ENCODE data around the gene PCDH9.

The PCDH9 gene

DNA sequence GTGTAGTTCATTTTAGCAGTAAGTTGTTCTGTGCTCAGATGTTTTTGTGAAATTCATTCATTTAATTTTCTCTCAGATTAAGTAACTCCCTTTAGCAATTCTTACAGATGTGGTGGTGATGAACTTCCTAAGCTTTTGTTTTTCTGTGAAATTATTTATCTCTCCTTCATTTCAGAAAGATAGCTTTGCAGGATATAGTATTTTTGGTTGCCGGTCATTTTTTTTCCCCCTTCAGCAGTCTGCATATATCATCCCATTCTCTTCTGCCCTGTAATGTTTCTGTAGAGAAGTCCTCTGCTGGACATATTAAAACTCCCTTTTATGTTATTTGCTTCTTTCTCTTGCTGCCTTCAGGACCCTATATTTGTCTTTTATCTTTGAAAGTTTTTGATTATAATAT is 470.2 kb downstream of the PCDH9 start:
- no peak for DNase-seq (ENCODE audit: low read depth in 2 of 2)

DNA sequence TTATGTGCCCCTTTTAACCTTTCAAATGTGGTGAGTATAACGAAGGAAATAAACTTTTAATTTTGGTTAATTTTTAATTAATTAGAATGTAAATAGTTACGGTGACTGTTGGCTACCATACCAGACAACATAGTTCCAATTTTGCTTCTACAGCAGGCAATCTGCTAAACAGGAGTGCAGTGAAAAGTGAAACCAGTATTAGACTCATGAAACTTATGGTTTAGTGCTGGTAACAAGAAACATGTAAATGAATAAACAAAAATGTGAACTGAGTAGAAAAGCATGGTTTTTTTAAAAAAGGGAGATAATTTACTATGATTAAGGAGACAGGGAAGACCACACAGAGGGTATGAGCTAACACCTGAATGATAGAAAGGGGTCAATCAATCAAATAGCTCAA is 478.4 kb downstream of the PCDH9 start:
- no peak for DNase-seq (ENCODE audit: low read depth in 2 of 2)

DNA sequence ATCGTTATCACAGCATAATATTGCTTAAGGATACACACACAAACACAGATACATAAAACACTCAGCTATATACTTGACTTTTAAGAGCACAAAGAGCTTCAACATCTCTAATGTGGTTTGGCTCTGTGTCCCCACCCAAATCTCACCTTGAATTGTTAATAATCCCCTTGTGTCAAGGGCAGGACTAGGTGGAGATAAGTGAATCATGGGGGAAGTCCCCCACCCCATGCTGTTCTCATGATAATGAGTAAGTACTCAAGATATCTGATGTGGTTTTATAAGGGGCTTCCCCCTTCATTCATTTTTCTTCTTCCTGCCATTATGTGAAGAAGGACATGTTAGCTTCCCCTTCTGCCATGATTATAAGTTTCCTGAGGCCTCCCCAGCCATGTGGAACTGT is 481.4 kb downstream of the PCDH9 start:
- DNase-seq (ENCODE audit: low read depth in 2 of 2): no peak

GRCh38 chr13:66745307-66745706 is 484.8 kb downstream of the PCDH9 start:
- DNase-seq (ENCODE audit: low read depth in 2 of 2): no peak

DNA sequence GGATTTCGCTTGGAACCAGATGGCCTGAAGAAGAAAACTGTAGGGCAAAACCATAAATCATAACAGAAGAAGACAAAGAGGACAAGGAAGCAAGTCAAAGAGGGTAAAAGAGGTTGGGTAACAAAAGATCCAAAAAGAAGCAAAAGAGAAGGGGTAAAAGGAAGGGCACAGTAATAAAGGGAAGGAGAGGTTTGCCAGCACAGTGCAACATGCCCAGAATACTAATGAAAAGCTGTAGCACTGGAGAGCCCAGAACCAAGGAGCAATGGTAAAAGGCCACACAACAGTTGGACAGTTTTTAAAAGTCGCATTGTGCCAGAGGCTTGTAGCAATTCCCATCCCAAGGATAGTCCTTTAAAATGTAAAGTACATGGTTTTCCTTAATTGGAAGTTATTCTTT is 506.6 kb downstream of the PCDH9 start:
- DNase-seq (ENCODE audit: low read depth in 2 of 2): no peak

GRCh38 chr13:66716538-66716937 is 513.6 kb downstream of the PCDH9 start:
- no peak for DNase-seq (ENCODE audit: low read depth in 2 of 2)

GRCh38 chr13:66714795-66715194 is 515.3 kb downstream of the PCDH9 start:
- DNase-seq (ENCODE audit: low read depth in 2 of 2): no peak

DNA sequence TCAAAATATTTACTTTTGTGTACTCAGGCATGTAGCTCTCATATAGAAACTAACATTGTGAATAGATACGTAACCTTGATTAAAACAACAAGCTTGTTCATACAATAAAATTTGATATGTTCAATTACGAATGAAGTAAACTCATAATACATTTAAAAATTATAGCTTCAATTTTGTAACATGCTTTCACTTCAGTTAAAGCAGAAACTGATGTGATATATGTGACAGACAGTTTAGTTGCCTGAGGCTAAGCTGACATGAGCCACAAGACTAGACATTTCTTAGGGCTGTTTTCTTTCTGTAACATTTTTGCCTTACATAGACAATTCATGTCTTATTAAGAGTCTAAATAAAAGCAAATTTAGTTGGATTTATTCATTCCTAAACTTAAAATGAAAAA is 526.0 kb downstream of the PCDH9 start:
- no peak for DNase-seq (ENCODE audit: low read depth in 2 of 2)

DNA sequence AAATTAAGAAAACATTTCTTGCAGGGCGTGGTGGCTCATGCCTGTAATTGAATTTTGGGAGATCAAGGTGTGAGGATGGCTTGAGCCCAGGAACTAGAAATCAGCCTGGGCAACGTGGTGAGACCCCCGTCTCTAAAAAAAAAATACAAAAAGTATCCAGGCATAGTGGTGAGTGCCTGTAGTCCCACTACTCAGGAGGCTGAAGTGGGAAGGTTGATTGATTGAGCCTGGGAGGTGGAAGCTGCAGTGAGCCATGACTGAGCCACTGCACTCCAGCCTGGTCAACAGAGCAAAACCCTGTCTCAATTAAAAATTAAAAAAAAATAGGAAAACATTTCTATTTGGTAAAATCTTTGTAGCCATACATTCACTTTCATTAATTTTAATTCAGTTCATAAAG is 526.5 kb downstream of the PCDH9 start:
- DNase-seq (ENCODE audit: low read depth in 2 of 2): no peak

DNA sequence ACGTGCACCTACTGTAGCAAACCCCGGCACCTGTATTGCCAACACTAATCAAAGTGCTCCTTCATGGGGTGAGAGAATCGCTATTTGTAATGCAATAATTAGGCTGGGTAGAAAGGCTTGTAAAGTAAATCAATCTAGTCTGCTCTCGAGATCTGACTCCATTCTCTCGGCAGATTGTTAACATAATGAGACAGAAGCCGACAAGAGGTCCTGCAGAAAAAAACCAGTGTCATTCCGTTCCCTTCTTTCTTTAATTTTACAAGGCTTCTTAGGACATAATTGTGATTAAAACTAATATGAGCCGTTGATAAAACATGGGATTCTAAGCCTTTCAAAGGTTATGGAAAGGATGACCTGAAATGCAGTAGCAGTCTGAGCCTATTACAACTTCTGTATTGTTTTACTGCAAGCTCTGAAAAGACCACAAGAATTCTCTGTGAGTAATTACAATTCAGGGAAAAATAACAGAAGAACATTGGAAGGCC is 530.0 kb downstream of the PCDH9 start:
- no peak for DNase-seq (ENCODE audit: low read depth in 2 of 2)

- no peak for DNase-seq (ENCODE audit: low read depth in 2 of 2)
Measured at GRCh38 chr13:66693656-66694055, 536.5 kb downstream of the PCDH9 start.

DNA sequence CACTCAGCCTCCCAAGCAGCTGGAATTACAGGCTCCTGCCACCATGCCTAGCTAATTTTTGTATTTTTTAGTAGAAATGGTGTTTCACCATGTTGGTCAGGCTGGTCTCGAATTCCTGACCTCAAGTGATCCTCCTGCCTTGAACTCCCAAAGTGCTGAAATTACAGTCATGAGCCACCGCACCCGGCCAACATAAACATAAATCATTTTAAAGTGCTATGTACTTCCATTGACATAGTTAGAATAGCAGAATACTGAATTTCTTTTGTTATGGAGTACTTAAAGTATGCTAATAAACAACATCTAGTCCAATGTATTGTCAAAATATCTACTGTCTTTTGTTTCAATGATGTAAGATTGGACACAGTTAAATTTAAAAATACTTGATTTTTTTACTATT is 539.0 kb downstream of the PCDH9 start:
- no peak for DNase-seq (ENCODE audit: low read depth in 2 of 2)

DNA sequence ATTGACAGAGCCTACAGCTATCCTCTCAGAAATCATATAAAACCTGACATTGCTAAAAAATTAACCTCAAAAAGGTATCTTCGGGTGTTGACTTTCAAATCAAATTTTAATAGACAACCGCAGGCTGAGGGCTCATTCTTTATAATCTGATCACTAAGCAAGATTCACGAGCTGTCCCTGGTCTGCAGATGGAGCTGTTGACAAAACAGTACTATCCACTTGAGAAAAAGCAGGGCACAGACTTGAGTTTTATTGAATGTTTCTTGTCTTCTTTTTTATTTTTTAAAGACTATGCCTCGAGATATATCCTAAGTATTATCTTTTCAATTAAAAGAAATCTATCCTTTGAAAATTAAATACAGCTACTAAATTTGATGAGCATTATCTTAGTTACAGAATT is 540.5 kb downstream of the PCDH9 start:
- DNase-seq (ENCODE audit: low read depth in 2 of 2): no peak

DNA sequence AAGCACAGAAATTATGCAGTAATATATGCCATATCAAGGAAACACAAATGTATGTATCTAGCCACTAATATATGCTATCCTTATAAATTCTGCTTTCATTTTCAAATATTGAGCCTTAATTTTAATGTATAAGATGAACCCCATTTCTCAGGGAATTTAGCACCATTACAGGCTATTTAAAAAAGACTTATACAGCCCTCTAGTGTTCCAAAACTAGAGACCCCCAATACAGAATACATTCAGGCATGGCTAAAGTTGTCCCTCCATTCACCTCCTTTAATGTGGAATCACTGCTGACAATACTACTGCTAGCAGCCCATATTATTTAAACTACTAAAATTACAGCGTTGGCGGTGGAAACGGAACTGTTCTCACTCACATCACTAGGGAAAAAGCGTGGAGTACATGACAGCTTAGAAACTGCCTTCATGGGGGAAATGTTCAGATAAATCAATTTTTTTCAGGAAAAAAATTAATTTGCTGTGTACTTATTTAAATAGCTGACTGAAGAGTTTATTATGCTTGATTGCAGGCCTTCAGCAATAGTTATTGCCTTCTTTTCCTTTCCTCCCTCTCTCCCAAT is 541.0 kb downstream of the PCDH9 start:
- DNase-seq (ENCODE audit: low read depth in 2 of 2): no peak

DNA sequence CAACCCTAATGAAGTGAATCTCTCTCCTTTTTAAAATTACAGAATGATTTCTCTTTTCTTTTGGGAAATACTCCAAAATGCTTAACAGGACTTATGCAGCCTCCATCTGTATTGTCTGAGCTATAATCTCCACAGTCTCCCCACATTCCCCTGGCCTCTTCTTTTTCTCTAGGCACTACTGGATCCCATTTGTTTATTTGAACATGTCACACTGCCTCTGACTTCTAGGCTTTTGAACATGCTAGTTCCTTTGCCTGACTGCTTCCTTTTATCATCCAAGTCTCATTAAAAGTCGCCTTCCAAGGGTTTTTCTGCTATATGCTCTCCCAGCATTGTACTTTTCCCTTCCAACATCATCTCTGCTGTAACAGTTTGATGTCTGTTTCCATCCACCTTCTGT is 548.7 kb downstream of the PCDH9 start:
- no peak for DNase-seq (ENCODE audit: low read depth in 2 of 2)

DNA sequence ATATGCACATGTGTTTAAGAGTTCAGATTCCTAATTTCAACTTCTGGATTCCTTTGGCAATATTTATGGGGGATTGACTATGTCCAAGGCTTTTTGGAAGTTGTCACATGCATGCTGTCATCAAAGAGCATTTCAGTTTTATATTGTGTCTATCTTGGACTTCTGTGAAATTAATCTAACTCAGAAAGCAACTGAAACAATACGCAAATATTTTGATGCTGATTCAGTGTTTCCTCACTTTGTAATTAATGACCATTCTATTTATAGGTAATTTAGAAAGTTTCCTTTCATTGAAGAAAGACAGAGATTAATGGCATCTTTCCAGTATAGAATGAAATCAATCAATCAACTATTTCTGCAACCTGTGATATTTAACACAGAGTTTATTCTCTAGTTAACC is 550.1 kb downstream of the PCDH9 start:
- DNase-seq (ENCODE audit: low read depth in 2 of 2): no peak

GRCh38 chr13:66675620-66676019 is 554.5 kb downstream of the PCDH9 start:
- DNase-seq (ENCODE audit: low read depth in 2 of 2): no peak

DNA sequence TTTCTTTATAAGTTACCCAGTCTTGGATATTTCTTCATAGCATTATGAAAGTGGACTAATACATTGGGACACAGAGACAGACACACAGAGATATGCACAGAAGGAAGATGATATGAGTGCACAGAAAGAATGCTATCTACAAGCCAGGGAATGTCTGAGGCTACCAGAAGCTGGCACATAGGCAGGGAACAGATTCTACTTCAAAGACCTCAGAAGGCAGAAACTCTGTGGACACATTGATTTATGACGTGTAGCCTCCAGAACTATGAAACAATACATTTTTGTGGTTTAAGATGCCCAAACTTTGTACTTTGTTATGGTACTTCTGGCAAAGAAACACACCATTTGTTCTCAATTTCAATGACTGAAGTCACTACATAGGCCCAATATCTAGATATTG is 556.7 kb downstream of the PCDH9 start:
- DNase-seq (ENCODE audit: low read depth in 2 of 2): no peak

DNA sequence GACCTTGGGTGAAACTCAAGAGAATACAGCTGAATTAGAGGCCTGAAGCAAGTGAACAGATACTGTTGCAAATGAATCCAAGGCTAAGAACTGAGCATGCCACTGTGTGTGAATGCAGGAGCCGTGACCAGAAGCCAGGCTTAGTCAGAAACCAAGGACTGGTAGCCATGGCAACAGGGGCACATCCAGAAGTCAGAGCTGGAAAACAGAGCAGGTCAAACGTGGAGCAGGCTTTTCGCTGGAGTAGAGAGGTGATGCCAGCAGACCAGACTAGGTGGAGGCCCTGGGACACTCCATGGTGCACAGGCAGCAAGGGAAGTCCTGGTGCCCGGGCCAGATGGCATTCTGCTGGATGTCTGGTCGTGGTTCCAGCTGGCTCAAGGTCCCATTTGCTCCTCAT is 564.1 kb downstream of the PCDH9 start:
- DNase-seq (ENCODE audit: low read depth in 2 of 2): no peak

- no peak for DNase-seq (ENCODE audit: low read depth in 2 of 2)
Measured at GRCh38 chr13:66663711-66664110, 566.4 kb downstream of the PCDH9 start.

DNA sequence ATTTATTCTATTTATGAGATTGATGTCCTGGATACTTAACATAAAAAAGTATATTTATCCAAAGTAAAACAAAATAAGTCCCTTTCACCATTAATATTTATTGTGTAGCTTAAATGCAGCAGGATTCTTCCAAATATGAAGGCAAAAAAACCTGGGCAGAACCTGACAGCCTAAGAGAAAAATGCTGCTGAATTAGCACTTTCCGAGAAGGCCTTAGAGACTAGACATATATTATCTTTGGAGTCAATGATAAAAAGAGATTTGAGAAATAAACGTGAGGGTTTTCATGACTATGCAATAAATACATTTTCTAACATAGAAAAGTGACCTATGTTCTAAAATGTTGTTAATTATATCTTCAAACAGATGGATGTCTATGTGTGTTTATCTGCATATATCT is 566.9 kb downstream of the PCDH9 start:
- DNase-seq (ENCODE audit: low read depth in 2 of 2): no peak

DNA sequence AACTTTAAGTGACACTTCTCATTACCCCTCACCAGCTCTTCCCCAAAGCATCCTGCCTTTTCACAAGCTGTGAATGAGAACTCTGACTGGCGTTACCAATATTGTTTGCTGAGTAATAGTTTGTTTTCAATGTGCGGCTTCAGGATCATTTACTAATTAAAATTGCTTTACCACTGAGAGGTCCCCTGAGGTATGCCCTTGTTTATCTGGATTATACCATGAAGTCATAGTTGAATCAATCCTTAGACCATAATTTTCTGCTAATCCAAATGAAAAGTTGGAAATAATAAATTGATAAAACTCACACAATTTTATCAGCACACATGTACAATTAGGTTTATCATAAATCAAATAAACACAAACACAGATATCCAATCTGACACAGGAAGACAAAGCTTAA is 568.8 kb downstream of the PCDH9 start:
- no peak for DNase-seq (ENCODE audit: low read depth in 2 of 2)

GRCh38 chr13:66660468-66660813 is 569.7 kb downstream of the PCDH9 start:
- DNase-seq (ENCODE audit: low read depth in 2 of 2): no peak

DNA sequence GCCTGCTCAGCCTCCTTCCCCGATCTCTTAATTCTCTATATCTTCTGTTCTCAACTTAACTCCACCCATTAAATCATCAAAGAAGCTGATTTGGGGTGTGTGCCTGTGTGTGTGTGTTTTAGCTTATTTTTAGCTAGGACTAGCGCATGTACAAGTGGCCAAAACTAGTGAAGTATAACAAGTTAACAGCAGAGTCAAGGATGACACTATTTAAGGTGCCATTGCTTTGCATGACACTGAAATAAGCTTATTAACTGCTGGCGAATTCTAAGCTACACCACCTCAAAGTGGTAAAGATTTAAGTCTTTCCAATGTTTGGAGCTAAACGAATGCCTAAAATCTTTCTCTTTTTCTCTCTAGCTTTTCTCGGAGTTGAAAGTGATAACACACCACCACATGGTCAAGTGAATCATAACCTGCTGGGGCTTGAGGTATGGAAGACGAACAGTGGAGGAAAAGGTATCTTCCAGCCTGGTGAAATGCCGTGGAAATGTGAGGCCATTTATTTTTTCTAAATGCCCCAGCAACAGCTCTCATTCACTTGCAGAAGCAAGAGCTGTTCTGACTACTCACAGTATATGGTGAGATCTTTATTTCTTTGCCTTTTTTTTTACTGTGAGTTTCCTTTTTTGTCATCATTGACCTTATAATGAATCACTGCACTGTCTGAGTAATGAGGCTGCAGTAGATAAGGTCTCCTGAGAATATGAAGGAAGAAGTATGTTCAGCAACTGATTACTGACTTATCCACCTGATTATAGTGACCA is 570.3 kb downstream of the PCDH9 start:
- DNase-seq (ENCODE audit: low read depth in 2 of 2): no peak

Measured in stimulated activated CD4-positive, alpha-beta T cell treated with anti-CD3 and anti-CD28 coated beads, Interleukin-15, amount 100 ng/mL, for 48 hours (primary cell).